ENCODE data around the gene TMEM165.

The TMEM165 gene

GRCh38 chr4:55397520-55398321, 2.0 kb downstream of the TMEM165 start (continued):
- TF ChIP-seq ZNF488 (tag by site-specific recombination; IDR thresholded peaks at IDR 0.05) (no peak), ZBTB48 (tag by site-specific recombination; IDR thresholded peaks at IDR 0.05) (no peak), ZFHX2 (tag by site-specific recombination; conservative IDR thresholded peaks at IDR 0.05) (peak; percentile 68), BCL11A (tag by site-specific recombination; IDR thresholded peaks at IDR 0.05; ENCODE audit: low read depth) (no peak), SETDB1 (IDR thresholded peaks at IDR 0.05; ENCODE audit: insufficient read length, low read length) (no peak), ZBTB10 (tag by site-specific recombination; IDR thresholded peaks at IDR 0.05) (0 out of 2 replicates have a peak, but pooled peaks have one; percentile 37), BCL11B (tag by site-specific recombination; IDR thresholded peaks at IDR 0.05; ENCODE audit: low read depth) (no peak), ZNF140 (tag by site-specific recombination; IDR thresholded peaks at IDR 0.05) (no peak), ZNF664 (tag by site-specific recombination; IDR thresholded peaks at IDR 0.05) (no peak), ZNF433 (tag by site-specific recombination; IDR thresholded peaks at IDR 0.05; ENCODE audit: low read depth) (no peak), KLF10 (tag by site-specific recombination; IDR thresholded peaks at IDR 0.05) (no peak), KLF9 (tag by site-specific recombination; IDR thresholded peaks at IDR 0.05; ENCODE audit: low read depth) (no peak; the same call in 1 of the 2 replicates), ZNF701 (tag by site-specific recombination; IDR thresholded peaks at IDR 0.05) (no peak), ZNF692 (tag by site-specific recombination; IDR thresholded peaks at IDR 0.05) (peak; percentile 57; the same call in 1 of the 2 replicates), ZNF571 (tag by site-specific recombination; IDR thresholded peaks at IDR 0.05) (no peak), ZNF521 (tag by site-specific recombination; IDR thresholded peaks at IDR 0.05) (no peak), ZNF76 (tag by site-specific recombination; IDR thresholded peaks at IDR 0.05; ENCODE audit: borderline replicate concordance, low read depth) (no peak), ZNF302 (tag by site-specific recombination; IDR thresholded peaks at IDR 0.05; ENCODE audit: low read depth) (no peak), ZNF350 (tag by site-specific recombination; IDR thresholded peaks at IDR 0.05) (no peak), ZNF654 (tag by site-specific recombination; IDR thresholded peaks at IDR 0.05; ENCODE audit: low read depth) (no peak), WT1 (tag by site-specific recombination; IDR thresholded peaks at IDR 0.05) (peak; percentile 83), ZNF549 (tag by site-specific recombination; IDR thresholded peaks at IDR 0.05) (no peak), ZSCAN23 (tag by site-specific recombination; IDR thresholded peaks at IDR 0.05) (no peak), ZNF114 (tag by site-specific recombination; IDR thresholded peaks at IDR 0.05) (no peak), TSHZ1 (tag by site-specific recombination; IDR thresholded peaks at IDR 0.05; ENCODE audit: borderline replicate concordance) (no peak), AEBP2 (tag by site-specific recombination; IDR thresholded peaks at IDR 0.05; ENCODE audit: borderline replicate concordance) (no peak), ZNF280C (tag by site-specific recombination; IDR thresholded peaks at IDR 0.05) (no peak), ZNF555 (tag by site-specific recombination; conservative IDR thresholded peaks at IDR 0.05) (no peak)

Measured in HEK293 (cell line).